ENCODE data around the gene C22orf15. TPM values are rescaled to one million over a fixed set of nuclear protein-coding genes. Genes with fewer than 3 reads are reported as not detected.
A peak's percentile ranks its signal among the peaks of the same experiment; 100 is the strongest.

C22orf15 gene
- total RNA-seq, 1 donor from 2014 or later = under 0.01 TPM

GRCh38 chr22:23786752-23787599 is 24.2 kb downstream of the C22orf15 start, which contains the start of gene SMARCB1:
Gene SMARCB1 (plus strand): TSS chr22:23786966. CDS start chr22:23787170, 204 bp downstream.
- peak; percentile 90 to 92 for DNase-seq (ENCODE audit: low read depth in 2 of 2)

- DNase-seq (ENCODE audit: low read depth in 2 of 2) = no peak
Measured at GRCh38 chr22:23787600-23787896, 24.8 kb downstream of the C22orf15 start.

GRCh38 chr22:23787910-23788309 is 25.1 kb downstream of the C22orf15 start:
- no peak for DNase-seq (ENCODE audit: low read depth in 2 of 2)

- DNase-seq (ENCODE audit: low read depth in 2 of 2) = no peak
Measured at GRCh38 chr22:23789121-23789520, 26.3 kb downstream of the C22orf15 start.

- DNase-seq (ENCODE audit: low read depth in 2 of 2) = peak in 1 of 2 donors; percentile 16
Measured at GRCh38 chr22:23789638-23790037, 26.8 kb downstream of the C22orf15 start.

GRCh38 chr22:23790819-23791737 is 28.3 kb downstream of the C22orf15 start:
- DNase-seq (ENCODE audit: low read depth in 2 of 2) = no peak

GRCh38 chr22:23791738-23792645 is 29.2 kb downstream of the C22orf15 start:
- no peak for DNase-seq (ENCODE audit: low read depth in 2 of 2)

GRCh38 chr22:23793326-23793725 is 30.5 kb downstream of the C22orf15 start:
- DNase-seq (ENCODE audit: low read depth in 2 of 2) = no peak

- DNase-seq (ENCODE audit: low read depth in 2 of 2) = no peak
Measured at GRCh38 chr22:23796461-23796860, 33.7 kb downstream of the C22orf15 start.

- no peak for DNase-seq (ENCODE audit: low read depth in 2 of 2)
Measured at GRCh38 chr22:23800297-23801237, 37.8 kb downstream of the C22orf15 start.

GRCh38 chr22:23801238-23801821 is 38.5 kb downstream of the C22orf15 start:
- DNase-seq (ENCODE audit: low read depth in 2 of 2) = no peak

- DNase-seq (ENCODE audit: low read depth in 2 of 2) = no peak
Measured at GRCh38 chr22:23801886-23802377, 39.1 kb downstream of the C22orf15 start.

GRCh38 chr22:23803001-23803819 is 40.4 kb downstream of the C22orf15 start:
- no peak for DNase-seq (ENCODE audit: low read depth in 2 of 2)

GRCh38 chr22:23804781-23805291 is 42.0 kb downstream of the C22orf15 start:
- no peak for DNase-seq (ENCODE audit: low read depth in 2 of 2)

GRCh38 chr22:23806837-23807236 is 44.0 kb downstream of the C22orf15 start:
- no peak for DNase-seq (ENCODE audit: low read depth in 2 of 2)

GRCh38 chr22:23812378-23812777 is 49.6 kb downstream of the C22orf15 start:
- no peak for DNase-seq (ENCODE audit: low read depth in 2 of 2)
